Measurements from ENCODE around the gene USP27X.

USP27X gene

DNA sequence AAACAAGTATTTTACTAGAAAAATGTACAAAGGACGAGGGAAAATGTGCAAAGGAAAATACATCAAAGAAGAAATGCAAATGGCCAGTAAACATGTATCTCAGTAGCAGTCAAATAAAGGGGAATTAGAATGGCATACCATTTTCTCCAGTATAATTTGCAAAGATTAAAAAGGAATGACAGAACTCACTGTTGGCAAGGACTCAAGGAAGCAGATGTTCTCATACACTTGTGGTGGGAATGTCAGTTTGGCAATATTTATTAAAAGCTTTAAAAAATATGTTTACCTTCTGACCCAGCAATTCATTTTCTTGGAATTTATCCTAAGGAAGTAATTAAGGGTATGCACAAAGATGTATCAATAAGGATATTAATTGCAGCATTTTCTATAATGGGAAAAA, 50.8 kb downstream of the USP27X start:
- Histone ChIP-seq H3K27ac (ENCODE audit: low read length) (no peak overlapping the region), H3K4me1 (ENCODE audit: low read length) (no peaks in the 10 kb centered on the region), H3K79me2 (ENCODE audit: low read length) (no peaks in the 10 kb centered on the region), H4K20me1 (ENCODE audit: insufficient read depth, low read length) (no peaks in the 10 kb centered on the region), H3K27me3 (replicated peaks; ENCODE audit: insufficient read depth, low read length) (no peaks in the 10 kb centered on the region), H3K9ac (ENCODE audit: low read length) (no peak overlapping the region), H3K4me3 (ENCODE audit: low read length) (no peak overlapping the region), H3K9me3 (replicated peaks; ENCODE audit: insufficient read depth, low read length) (no peaks in the 10 kb centered on the region), H3K36me3 (replicated peaks; ENCODE audit: insufficient read depth, low read length) (no peaks in the 10 kb centered on the region), H2AFZ (ENCODE audit: low read length) (no peak overlapping the region), H3K9me2 (replicated peaks; ENCODE audit: insufficient read depth, low read length) (no peaks in the 10 kb centered on the region), H3F3A (ENCODE audit: insufficient read depth, low read length) (no peaks in the 10 kb centered on the region), H3K4me2 (ENCODE audit: low read depth, low read length) (no peak overlapping the region)
- TF ChIP-seq EZH2phosphoT487 (IDR thresholded peaks at IDR 0.05; ENCODE audit: low read length) (no peak), EZH2 (optimal IDR thresholded peaks at IDR 0.05; ENCODE audit: low read depth, low read length) (no peak)
- TF ChIP-seq, protein P1, sequence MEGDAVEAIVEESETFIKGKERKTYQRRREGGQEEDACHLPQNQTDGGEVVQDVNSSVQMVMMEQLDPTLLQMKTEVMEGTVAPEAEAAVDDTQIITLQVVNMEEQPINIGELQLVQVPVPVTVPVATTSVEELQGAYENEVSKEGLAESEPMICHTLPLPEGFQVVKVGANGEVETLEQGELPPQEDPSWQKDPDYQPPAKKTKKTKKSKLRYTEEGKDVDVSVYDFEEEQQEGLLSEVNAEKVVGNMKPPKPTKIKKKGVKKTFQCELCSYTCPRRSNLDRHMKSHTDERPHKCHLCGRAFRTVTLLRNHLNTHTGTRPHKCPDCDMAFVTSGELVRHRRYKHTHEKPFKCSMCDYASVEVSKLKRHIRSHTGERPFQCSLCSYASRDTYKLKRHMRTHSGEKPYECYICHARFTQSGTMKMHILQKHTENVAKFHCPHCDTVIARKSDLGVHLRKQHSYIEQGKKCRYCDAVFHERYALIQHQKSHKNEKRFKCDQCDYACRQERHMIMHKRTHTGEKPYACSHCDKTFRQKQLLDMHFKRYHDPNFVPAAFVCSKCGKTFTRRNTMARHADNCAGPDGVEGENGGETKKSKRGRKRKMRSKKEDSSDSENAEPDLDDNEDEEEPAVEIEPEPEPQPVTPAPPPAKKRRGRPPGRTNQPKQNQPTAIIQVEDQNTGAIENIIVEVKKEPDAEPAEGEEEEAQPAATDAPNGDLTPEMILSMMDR (IDR thresholded peaks at IDR 0.05; ENCODE audit: low read length) = no peak
- no peak for DNase-seq

All from MM.1S (cell line).